OCI-LY7 (cell line): ENCODE data around the gene ABCC8.

Experiments
- CTCF ChIP-seq: fragments of 200-600 bp; sonication (generic); conservative IDR thresholded peaks from 2 replicates; pipeline ENCODE4 v1.5.1; 2014; ENCODE audit warnings: mild to moderate bottlenecking, antibody characterized with exemption, low read length, moderate library complexity, mixed read lengths
- EZH2phosphoT487 ChIP-seq: fragments of 200-600 bp; sonication (generic); IDR thresholded peaks from 2 replicates; pipeline ENCODE4 v1.6.1; 2018; ENCODE audit warnings: low read depth, borderline replicate concordance, mild to moderate bottlenecking, mixed run types, antibody characterized with exemption, low read length, moderate library complexity, mixed read lengths

- TF ChIP-seq CTCF = no peak
- no peak for TF ChIP-seq EZH2phosphoT487
Measured at GRCh38 chr11:17408641-17409040, 68.0 kb downstream of the ABCC8 start.
